Heart left ventricle (tissue), 13 donors: ENCODE results near the gene ADM2.

Experiments
- CTCF ChIP-seq, 12 donors: fragments of 200-600 bp; sonication (generic) in 4 of 12; IDR thresholded peaks; one replicate each; pipeline versions ENCODE4 v1.5.0 to v1.8.0; 2018 to 2022; ENCODE audit warnings: antibody characterized with exemption in 12 of 12, mild to moderate bottlenecking in 5 of 12
- POLR2A ChIP-seq, 2 donors: fragments of 450-650 bp; IDR thresholded peaks; one replicate each; pipeline ENCODE4 v1.6.1; 2017; ENCODE audit warnings: antibody characterized with exemption in 2 of 2, mild to moderate bottlenecking in 2 of 2, moderate library complexity in 2 of 2
- donor health status: ischemic (EF 13 %, LVEDD 7.1; RV severe dilation, severe dysfunction).
- donor health status: DM: no; HTN: yes; CAD: no.
- donor health status: DM: no; HTN: no; CAD: no.
- donor health status: ischemic (EF 25% LVEDD 6.9; RV normal size, moderate dysfunction).
- donor health status: ischemic (EF 25% LVEDD 5.7; RV mildly dilated, moderate dysfunction).
- donor health status: ischemic (EF 35%, LVEDD 5.7; RV mildly dilated, moderate dysfunction).
- donor health status: nonischemic (EF 11% LVEDD 7.7; RV severe dilation, severe dysfunction).
- donor health status: DM: yes; HTN: yes; CAD: no.
- donor health status: PGD.
- donor health status: ischemic (EF 29% LVEDD 5.4; RV normal size, mild dysfunction).
- donor health status: nonischemic (EF 23%, LVEDD 6.1; RV moderate dilation, normal function).

- TF ChIP-seq CTCF (IDR thresholded peaks at IDR 0.05) (no peak), POLR2A (IDR thresholded peaks at IDR 0.05) (no peak)
Observed at GRCh38 chr22:50477923-50478322, 3.4 kb upstream of the ADM2 start.
